Measurements from ENCODE around the gene SEC14L2. TPM values are rescaled to one million over a fixed set of nuclear protein-coding genes. Genes with fewer than 3 reads are reported as not detected.

Gene SEC14L2
- total and polyA plus RNA-seq, 2 of the 4 experiments (the other 2 are of a cell fraction), result 38.7 to 54.8 TPM

DNA sequence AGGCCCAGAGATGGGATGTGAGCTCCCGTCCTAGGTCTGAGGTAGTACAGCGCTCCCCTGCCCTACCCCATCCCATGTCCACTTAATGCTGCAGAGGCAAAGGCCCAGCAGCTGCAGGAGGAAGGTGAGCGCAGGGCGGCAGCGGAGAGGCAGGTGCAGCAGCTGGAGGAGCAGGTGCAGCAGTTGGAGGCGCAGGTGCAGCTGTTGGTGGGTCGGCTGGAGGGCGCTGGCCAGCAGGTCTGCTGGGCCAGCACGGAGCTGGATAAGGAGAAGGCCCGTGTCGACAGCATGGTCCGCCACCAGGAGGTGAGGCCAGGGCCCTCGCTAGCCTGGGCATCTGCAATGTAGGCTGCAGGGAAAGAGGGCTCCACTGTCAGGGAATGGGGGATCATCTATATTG lies 24.8 kb upstream of the SEC14L2 start:
- ATAC-seq (ENCODE audit: low read depth), result no peak
- H3K9me1 ChIP-seq (ENCODE audit: insufficient read depth, low read length), result no peaks in the 10 kb centered on the region
- POLR2A ChIA-PET (ENCODE audit: unreplicated experiment), result no interaction called here

More for the DNA sequence above, 24.8 kb upstream of the SEC14L2 start:
- Histone ChIP-seq H2AK5ac (ENCODE audit: low read depth, low read length) (no peak overlapping the region), H3K14ac (replicated peaks; ENCODE audit: low read depth, low read length) (no peak overlapping the region), H3K4ac (ENCODE audit: low read depth, low read length) (no peak overlapping the region), H2AFZ (replicated peaks; ENCODE audit: low read length, poor library complexity) (no peak overlapping the region), H3K18ac (ENCODE audit: low read depth, low read length) (no peak overlapping the region), H3K56ac (ENCODE audit: extremely low read depth, insufficient read depth, low read length) (no peak overlapping the region), H2AK9ac (replicated peaks; ENCODE audit: low read depth, low read length, poor library complexity) (no peak overlapping the region), H3K79me1 (ENCODE audit: low read depth in 1 of 2, low read length in 2 of 2) (no peaks in the 10 kb centered on the region), H4K8ac (ENCODE audit: low read depth in 2 of 2, low read length in 2 of 2) (no peak overlapping the region), H2BK20ac (ENCODE audit: low read depth, low read length) (no peak overlapping the region), H4K91ac (ENCODE audit: insufficient read depth, low read depth, low read length) (no peak overlapping the region), H3K4me2 (ENCODE audit: low read depth, low read length) (no peak overlapping the region), H3K4me3 (ENCODE audit: insufficient read depth, low read depth, low read length) (no peak overlapping the region), H3K27ac (ENCODE audit: insufficient read depth, low read length) (no peak overlapping the region), H2BK15ac (ENCODE audit: low read depth, low read length) (no peak overlapping the region), H4K20me1 (ENCODE audit: insufficient read depth, low read length) (peaks cover 4% of the 10 kb centered on the region), H2BK5ac (ENCODE audit: low read depth, low read length, poor library complexity, severe bottlenecking) (no peak overlapping the region), H2BK120ac (ENCODE audit: low read depth, low read length) (no peak overlapping the region), H3K4me1 (ENCODE audit: control insufficient read depth, insufficient read depth, low read length) (peaks cover 5% of the 10 kb centered on the region; the same call in 1 of the 2 replicates), H3K9ac (ENCODE audit: low read depth, low read length) (no peak overlapping the region), H4K5ac (ENCODE audit: low read depth, low read length) (no peak overlapping the region), H3K9me3 (ENCODE audit: control insufficient read depth, insufficient read depth, low read length) (no peaks in the 10 kb centered on the region), H3K23ac (ENCODE audit: low read depth, low read length) (no peak overlapping the region), H3K36me3 (ENCODE audit: control insufficient read depth, insufficient read depth, low read length) (peaks cover 7% of the 10 kb centered on the region), H3K27me3 (ENCODE audit: control insufficient read depth, insufficient read depth, low read length) (no peaks in the 10 kb centered on the region)
- no CpG with 5 or more reads among the region's 13 CpGs for WGBS, 2 experiments (ENCODE audit: extremely low coverage in 2 of 2, insufficient read length in 1 of 2)
- intact Hi-C loops (cut with micrococcal nuclease), result no loop called here
- BruUV-seq (replicated peaks), result no TSS peak
- dilution Hi-C loops (cut with HindIII; ENCODE audit: low sequenced_read_pairs, unreplicated experiment), result no loop called here
- CTCF ChIA-PET, result no interaction called here
- in situ Hi-C loops (cut with MboI; ENCODE audit: low sequenced_read_pairs), result no loop called here
- TF ChIP-seq RFX5 (IDR thresholded peaks at IDR 0.05; ENCODE audit: low read depth, low read length) (no peak), MAZ (IDR thresholded peaks at IDR 0.05; ENCODE audit: borderline replicate concordance, low read depth, low read length) (no peak), RCOR1 (IDR thresholded peaks at IDR 0.05; ENCODE audit: insufficient replicate concordance, low read length) (no peak), RAD21 (IDR thresholded peaks at IDR 0.05; ENCODE audit: low read length) (no peak), SMC3 (IDR thresholded peaks at IDR 0.05; ENCODE audit: low read depth, low read length) (no peak), CEBPB (IDR thresholded peaks at IDR 0.05; ENCODE audit: low read depth, low read length) (no peak), POLR2A (IDR thresholded peaks at IDR 0.05; ENCODE audit: low read depth, low read length) (no peak), MAFK (IDR thresholded peaks at IDR 0.05; ENCODE audit: low read depth, low read length) (no peak), CHD1 (IDR thresholded peaks at IDR 0.05; ENCODE audit: low read depth, low read length) (no peak), BHLHE40 (IDR thresholded peaks at IDR 0.05; ENCODE audit: low read depth, low read length) (no peak), MXI1 (IDR thresholded peaks at IDR 0.05; ENCODE audit: borderline replicate concordance, low read depth, low read length) (no peak), NFE2L2 (IDR thresholded peaks at IDR 0.05; ENCODE audit: low read depth, low read length) (no peak)
- TF ChIP-seq, protein P1, sequence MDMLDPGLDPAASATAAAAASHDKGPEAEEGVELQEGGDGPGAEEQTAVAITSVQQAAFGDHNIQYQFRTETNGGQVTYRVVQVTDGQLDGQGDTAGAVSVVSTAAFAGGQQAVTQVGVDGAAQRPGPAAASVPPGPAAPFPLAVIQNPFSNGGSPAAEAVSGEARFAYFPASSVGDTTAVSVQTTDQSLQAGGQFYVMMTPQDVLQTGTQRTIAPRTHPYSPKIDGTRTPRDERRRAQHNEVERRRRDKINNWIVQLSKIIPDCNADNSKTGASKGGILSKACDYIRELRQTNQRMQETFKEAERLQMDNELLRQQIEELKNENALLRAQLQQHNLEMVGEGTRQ (IDR thresholded peaks at IDR 0.05; ENCODE audit: low read depth, low read length), result no peak
- TF ChIP-seq, protein P2, sequence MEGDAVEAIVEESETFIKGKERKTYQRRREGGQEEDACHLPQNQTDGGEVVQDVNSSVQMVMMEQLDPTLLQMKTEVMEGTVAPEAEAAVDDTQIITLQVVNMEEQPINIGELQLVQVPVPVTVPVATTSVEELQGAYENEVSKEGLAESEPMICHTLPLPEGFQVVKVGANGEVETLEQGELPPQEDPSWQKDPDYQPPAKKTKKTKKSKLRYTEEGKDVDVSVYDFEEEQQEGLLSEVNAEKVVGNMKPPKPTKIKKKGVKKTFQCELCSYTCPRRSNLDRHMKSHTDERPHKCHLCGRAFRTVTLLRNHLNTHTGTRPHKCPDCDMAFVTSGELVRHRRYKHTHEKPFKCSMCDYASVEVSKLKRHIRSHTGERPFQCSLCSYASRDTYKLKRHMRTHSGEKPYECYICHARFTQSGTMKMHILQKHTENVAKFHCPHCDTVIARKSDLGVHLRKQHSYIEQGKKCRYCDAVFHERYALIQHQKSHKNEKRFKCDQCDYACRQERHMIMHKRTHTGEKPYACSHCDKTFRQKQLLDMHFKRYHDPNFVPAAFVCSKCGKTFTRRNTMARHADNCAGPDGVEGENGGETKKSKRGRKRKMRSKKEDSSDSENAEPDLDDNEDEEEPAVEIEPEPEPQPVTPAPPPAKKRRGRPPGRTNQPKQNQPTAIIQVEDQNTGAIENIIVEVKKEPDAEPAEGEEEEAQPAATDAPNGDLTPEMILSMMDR (conservative IDR thresholded peaks at IDR 0.05; ENCODE audit: low read depth, low read length), result no peak
- TF ChIP-seq, protein P3, sequence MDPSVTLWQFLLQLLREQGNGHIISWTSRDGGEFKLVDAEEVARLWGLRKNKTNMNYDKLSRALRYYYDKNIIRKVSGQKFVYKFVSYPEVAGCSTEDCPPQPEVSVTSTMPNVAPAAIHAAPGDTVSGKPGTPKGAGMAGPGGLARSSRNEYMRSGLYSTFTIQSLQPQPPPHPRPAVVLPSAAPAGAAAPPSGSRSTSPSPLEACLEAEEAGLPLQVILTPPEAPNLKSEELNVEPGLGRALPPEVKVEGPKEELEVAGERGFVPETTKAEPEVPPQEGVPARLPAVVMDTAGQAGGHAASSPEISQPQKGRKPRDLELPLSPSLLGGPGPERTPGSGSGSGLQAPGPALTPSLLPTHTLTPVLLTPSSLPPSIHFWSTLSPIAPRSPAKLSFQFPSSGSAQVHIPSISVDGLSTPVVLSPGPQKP (IDR thresholded peaks at IDR 0.05; ENCODE audit: borderline replicate concordance, low read depth, low read length), result no peak
- no peak for DNase-seq
